ENCODE data around the gene ZNF578. TPM values are rescaled to one million over a fixed set of nuclear protein-coding genes. Genes with fewer than 3 reads are reported as not detected.
"Not testable (repeated sequence)": the region's sequence is repeated elsewhere in the genome, so short reads cannot be mapped to it uniquely, and the experiment has no call there.

ZNF578 gene
- polyA plus RNA-seq, 3 donors: 0.05 TPM; not detected in 2

DNA sequence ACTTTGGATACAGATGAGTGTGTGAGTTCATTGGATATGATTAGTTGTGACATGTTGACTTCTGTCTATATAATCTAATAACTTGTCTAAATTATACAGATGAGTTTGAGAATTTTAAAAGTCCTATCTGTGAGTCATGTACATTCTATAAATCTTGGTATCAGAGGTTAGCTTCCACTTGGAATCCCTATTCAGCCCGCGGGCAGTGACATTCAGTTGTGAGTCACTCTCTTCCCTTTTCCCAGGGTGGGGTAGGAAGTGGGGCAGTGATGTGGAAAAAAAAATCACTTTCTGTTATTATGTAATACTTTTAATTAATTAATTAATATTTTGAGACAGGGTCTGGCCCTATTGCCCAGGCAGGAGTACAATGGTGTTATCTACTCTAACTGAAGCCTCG lies 41.2 kb downstream of the ZNF578 start:
- Histone ChIP-seq H4K20me1 (ENCODE audit: insufficient read depth, low read length) (no peaks in the 10 kb centered on the region), H3K36me3 (replicated peaks in 1 of 2; ENCODE audit: control insufficient read depth in 1 of 2, insufficient read depth in 2 of 2, low read length in 2 of 2) (no peaks in the 10 kb centered on the region), H3K9me3 (replicated peaks in 1 of 2; ENCODE audit: control insufficient read depth in 1 of 2, insufficient read depth in 1 of 2, low read length in 2 of 2) (peaks cover 83 to 86% of the 10 kb centered on the region in 2 donors), H2AFZ (ENCODE audit: insufficient read depth, low read depth, low read length, poor library complexity, severe bottlenecking) (no peak overlapping the region), H3K9ac (ENCODE audit: insufficient read depth, low read length, poor library complexity, severe bottlenecking) (no peak overlapping the region), H3K27me3 (ENCODE audit: control insufficient read depth in 2 of 2, insufficient read depth in 2 of 2, low read length in 2 of 2) (no peaks in the 10 kb centered on the region), H3K4me2 (replicated peaks; ENCODE audit: extremely low read depth, low read length, poor library complexity, severe bottlenecking) (no peak overlapping the region), H3K27ac (ENCODE audit: low read depth in 1 of 2, low read length in 2 of 2) (no peak overlapping the region), H3K4me3 (replicated peaks in 1 of 3; ENCODE audit: low read depth in 2 of 3, low read length in 3 of 3) (no peak overlapping the region), H3K4me1 (ENCODE audit: control insufficient read depth in 1 of 2, insufficient read depth in 2 of 2, low read length in 2 of 2) (no peaks in the 10 kb centered on the region), H3K79me2 (ENCODE audit: insufficient read depth, low read length) (no peaks in the 10 kb centered on the region)
- Mint-ChIP-seq H3K27me3 (ENCODE audit: low read depth in 3 of 3) (peaks cover 2 to 5% (median 3%) of the 10 kb centered on the region in 3 donors), H3K4me3 (no peak overlapping the region), H3K4me1 (peaks cover 4% of the 10 kb centered on the region), H3K27ac (no peak overlapping the region), H3K9me3 (peaks cover 44 to 94% (median 86%) of the 10 kb centered on the region in 7 donors), H3K36me3 (no peaks in the 10 kb centered on the region)
- DNase-seq: no peak
- intact Hi-C loops (cut with micrococcal nuclease): no loop called here
- WGBS (ENCODE audit: insufficient coverage): no CpG with 5 or more reads among the region's 3 CpGs
- TF ChIP-seq, protein P1, sequence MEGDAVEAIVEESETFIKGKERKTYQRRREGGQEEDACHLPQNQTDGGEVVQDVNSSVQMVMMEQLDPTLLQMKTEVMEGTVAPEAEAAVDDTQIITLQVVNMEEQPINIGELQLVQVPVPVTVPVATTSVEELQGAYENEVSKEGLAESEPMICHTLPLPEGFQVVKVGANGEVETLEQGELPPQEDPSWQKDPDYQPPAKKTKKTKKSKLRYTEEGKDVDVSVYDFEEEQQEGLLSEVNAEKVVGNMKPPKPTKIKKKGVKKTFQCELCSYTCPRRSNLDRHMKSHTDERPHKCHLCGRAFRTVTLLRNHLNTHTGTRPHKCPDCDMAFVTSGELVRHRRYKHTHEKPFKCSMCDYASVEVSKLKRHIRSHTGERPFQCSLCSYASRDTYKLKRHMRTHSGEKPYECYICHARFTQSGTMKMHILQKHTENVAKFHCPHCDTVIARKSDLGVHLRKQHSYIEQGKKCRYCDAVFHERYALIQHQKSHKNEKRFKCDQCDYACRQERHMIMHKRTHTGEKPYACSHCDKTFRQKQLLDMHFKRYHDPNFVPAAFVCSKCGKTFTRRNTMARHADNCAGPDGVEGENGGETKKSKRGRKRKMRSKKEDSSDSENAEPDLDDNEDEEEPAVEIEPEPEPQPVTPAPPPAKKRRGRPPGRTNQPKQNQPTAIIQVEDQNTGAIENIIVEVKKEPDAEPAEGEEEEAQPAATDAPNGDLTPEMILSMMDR (IDR thresholded peaks at IDR 0.05): no peak

DNA sequence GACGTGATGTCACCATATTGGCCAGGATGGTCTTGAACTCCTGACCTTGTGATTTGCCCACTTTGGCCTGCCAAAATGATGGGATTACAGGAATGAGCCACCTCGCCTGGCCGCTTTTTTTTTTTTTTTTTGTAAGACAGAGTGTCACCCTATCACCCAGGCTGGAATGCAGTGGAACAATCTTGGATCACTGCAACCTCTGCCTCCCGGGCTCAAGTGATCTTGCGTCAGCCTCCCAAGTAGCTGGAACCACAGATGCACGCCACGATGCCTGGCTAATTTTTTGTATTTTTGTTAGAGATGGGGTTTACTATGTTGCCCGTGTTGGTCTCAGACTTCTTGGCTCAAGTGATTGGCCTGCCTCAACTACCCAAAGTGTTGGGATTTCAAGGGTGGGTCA lies 45.2 kb downstream of the ZNF578 start:
- Histone ChIP-seq H3K4me3 (replicated peaks in 1 of 3; ENCODE audit: low read depth in 2 of 3, low read length in 3 of 3) (no peak overlapping the region), H3K27me3 (ENCODE audit: control insufficient read depth in 2 of 2, insufficient read depth in 2 of 2, low read length in 2 of 2) (no peaks in the 10 kb centered on the region), H3K4me2 (replicated peaks; ENCODE audit: extremely low read depth, low read length, poor library complexity, severe bottlenecking) (no peak overlapping the region), H2AFZ (ENCODE audit: insufficient read depth, low read depth, low read length, poor library complexity, severe bottlenecking) (no peak overlapping the region), H3K79me2 (ENCODE audit: insufficient read depth, low read length) (no peaks in the 10 kb centered on the region), H4K20me1 (ENCODE audit: insufficient read depth, low read length) (no peaks in the 10 kb centered on the region), H3K9ac (ENCODE audit: insufficient read depth, low read length, poor library complexity, severe bottlenecking) (no peak overlapping the region), H3K4me1 (ENCODE audit: control insufficient read depth in 1 of 2, insufficient read depth in 2 of 2, low read length in 2 of 2) (no peaks in the 10 kb centered on the region), H3K9me3 (replicated peaks in 1 of 2; ENCODE audit: control insufficient read depth in 1 of 2, insufficient read depth in 1 of 2, low read length in 2 of 2) (peaks cover 91 to 92% of the 10 kb centered on the region in 2 donors), H3K36me3 (replicated peaks in 1 of 2; ENCODE audit: control insufficient read depth in 1 of 2, insufficient read depth in 2 of 2, low read length in 2 of 2) (no peaks in the 10 kb centered on the region), H3K27ac (ENCODE audit: low read depth in 1 of 2, low read length in 2 of 2) (no peak overlapping the region)
- intact Hi-C loops (cut with micrococcal nuclease): no loop called here
- TF ChIP-seq, protein P1 (IDR thresholded peaks at IDR 0.05): no peak
- Mint-ChIP-seq H3K9me3 (peaks cover 46 to 99% (median 93%) of the 10 kb centered on the region in 7 donors), H3K27me3 (ENCODE audit: low read depth in 3 of 3) (peaks cover 0 to 4% (median 0%) of the 10 kb centered on the region in 3 donors), H3K27ac (no peak overlapping the region), H3K4me3 (no peak overlapping the region), H3K4me1 (no peaks in the 10 kb centered on the region), H3K36me3 (no peaks in the 10 kb centered on the region)
- no peak for DNase-seq
- 94% methylated on average over 4 of the region's 8 CpGs for WGBS (ENCODE audit: insufficient coverage)

DNA sequence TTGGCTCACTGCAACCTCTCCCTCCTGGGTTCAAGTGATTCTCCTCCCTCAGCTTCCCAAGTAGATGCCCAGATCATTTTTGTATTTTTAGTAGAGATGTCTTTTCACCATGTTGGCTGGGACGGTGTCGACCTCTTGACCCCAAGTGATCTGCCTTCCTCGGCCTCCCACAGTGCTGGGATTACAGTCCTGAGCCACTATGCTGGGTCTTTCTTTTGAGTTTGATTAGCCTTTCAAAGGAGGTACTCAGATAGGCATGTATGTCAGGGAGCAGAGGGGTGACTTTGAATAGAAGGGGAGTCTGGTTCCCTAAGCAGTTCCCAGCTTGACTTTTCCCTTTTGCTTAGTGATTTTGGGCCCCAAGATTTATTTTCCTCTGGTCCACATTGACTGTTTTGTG lies 47.1 kb downstream of the ZNF578 start:
- H3K4me1 Mint-ChIP-seq; H3K4me1 ChIP-seq (ENCODE audit: control insufficient read depth in 1 of 2, insufficient read depth in 2 of 2, low read length in 2 of 2); H3K4me3 Mint-ChIP-seq; H3K4me2 ChIP-seq (replicated peaks; ENCODE audit: extremely low read depth, low read length, poor library complexity, severe bottlenecking); H3K27me3 Mint-ChIP-seq (ENCODE audit: low read depth in 3 of 3); H3K4me3 ChIP-seq (replicated peaks in 1 of 3; ENCODE audit: low read depth in 2 of 3, low read length in 3 of 3); DNase-seq; H3K9ac ChIP-seq (ENCODE audit: insufficient read depth, low read length, poor library complexity, severe bottlenecking); H2AFZ ChIP-seq (ENCODE audit: insufficient read depth, low read depth, low read length, poor library complexity, severe bottlenecking); H3K36me3 Mint-ChIP-seq; H3K36me3 ChIP-seq (replicated peaks in 1 of 2; ENCODE audit: control insufficient read depth in 1 of 2, insufficient read depth in 2 of 2, low read length in 2 of 2); H3K27ac ChIP-seq (ENCODE audit: low read depth in 1 of 2, low read length in 2 of 2); intact Hi-C loops (cut with micrococcal nuclease); H4K20me1 ChIP-seq (ENCODE audit: insufficient read depth, low read length); H3K27me3 ChIP-seq (ENCODE audit: control insufficient read depth in 2 of 2, insufficient read depth in 2 of 2, low read length in 2 of 2); H3K79me2 ChIP-seq (ENCODE audit: insufficient read depth, low read length); H3K27ac Mint-ChIP-seq: not testable (repeated sequence)
- peaks cover 91 to 96% of the 10 kb centered on the region in 2 donors for H3K9me3 ChIP-seq (replicated peaks in 1 of 2; ENCODE audit: control insufficient read depth in 1 of 2, insufficient read depth in 1 of 2, low read length in 2 of 2)
- H3K9me3 Mint-ChIP-seq: peaks cover 48 to 99% (median 95%) of the 10 kb centered on the region in 7 donors
- 68% methylated on average over 2 of the region's 3 CpGs for WGBS (ENCODE audit: insufficient coverage)

Measured in CD14-positive monocyte (primary cell).